Upper lobe of left lung (tissue), 4 donors: ENCODE results near the gene CWH43.

ENCODE experiments used
- CTCF ChIP-seq, 6 experiments: fragments of 450-650 bp in 4 of 6; fragments of 200-600 bp in 2 of 6; sonication (generic) in 2 of 6; IDR thresholded peaks; one replicate each; pipeline ENCODE4 v1.5.1; 2016 to 2019; ENCODE audit warnings: antibody characterized with exemption in 6 of 6
- EP300 ChIP-seq, 4 donors: sonication (generic); formaldehyde crosslinking; IDR thresholded peaks; one replicate each; pipeline ENCODE4 v1.5.1; 2017; ENCODE audit warnings: antibody characterized with exemption in 4 of 4, control low read depth in 2 of 4
- POLR2A ChIP-seq, 4 donors: fragments of 450-650 bp; IDR thresholded peaks; one replicate each; pipeline ENCODE4 v1.5.1; 2016 to 2017; ENCODE audit warnings: antibody characterized with exemption in 4 of 4, mild to moderate bottlenecking in 2 of 4
- POLR2AphosphoS5 ChIP-seq, 2 donors: sonication (generic); formaldehyde crosslinking; IDR thresholded peaks; one replicate each; pipeline ENCODE4 v1.5.1; 2017; ENCODE audit warnings: antibody characterized with exemption in 2 of 2

DNA sequence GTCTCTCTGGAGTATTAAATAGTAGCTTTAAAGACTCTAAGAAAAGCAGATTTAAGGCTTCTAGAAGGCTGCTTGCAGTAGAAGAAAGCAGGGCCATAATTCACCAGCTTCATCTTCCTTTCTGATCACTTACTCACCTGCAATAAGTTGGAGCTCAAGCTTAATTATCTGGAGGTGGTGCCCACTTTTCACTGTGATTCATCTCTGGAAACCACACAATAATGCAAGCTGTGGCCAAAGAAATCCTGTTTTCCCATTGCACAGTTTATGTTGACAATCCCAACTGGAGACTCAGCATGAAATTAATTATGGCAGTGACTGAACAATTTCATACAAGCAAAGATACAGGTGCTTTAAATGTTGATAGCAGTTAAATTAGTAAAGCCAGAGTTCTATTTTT lies 14.7 kb downstream of the CWH43 start:
- TF ChIP-seq POLR2A (IDR thresholded peaks at IDR 0.05) (no peak), CTCF (IDR thresholded peaks at IDR 0.05) (no peak), POLR2AphosphoS5 (IDR thresholded peaks at IDR 0.05) (no peak), EP300 (IDR thresholded peaks at IDR 0.05) (no peak)
